ENCODE results near the gene NOTCH4.
A peak's percentile ranks its signal among the peaks of the same experiment; 100 is the strongest.

Gene NOTCH4

DNA sequence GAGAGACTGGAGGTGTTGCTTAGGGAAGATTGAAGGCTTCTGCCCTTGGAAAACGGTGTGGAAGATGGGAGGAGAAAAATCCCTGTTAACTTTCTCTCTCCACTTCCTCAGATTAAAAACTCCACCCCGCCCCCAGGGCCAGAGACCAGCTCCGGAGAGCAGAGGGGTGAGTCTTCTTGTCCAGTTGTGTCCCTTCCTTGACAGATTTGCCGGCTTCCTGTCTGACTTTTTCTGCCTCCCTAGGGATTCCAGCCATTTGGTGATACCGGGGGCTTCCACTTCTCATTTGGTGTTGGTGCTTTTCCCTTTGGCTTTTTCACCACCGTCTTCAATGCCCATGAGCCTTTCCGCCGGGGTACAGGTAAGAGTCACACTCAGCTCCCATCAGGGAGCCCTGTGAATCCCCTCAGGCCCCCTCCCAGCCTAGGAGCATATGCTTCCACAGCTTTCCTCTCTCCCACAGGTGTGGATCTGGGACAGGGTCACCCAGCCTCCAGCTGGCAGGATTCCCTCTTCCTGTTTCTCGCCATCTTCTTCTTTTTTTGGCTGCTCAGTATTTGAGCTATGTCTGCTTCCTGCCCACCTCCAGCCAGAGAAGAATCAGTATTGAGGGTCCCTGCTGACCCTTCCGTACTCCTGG lies 44.0 kb downstream of the NOTCH4 start:
- no peak for DNase-seq

DNA sequence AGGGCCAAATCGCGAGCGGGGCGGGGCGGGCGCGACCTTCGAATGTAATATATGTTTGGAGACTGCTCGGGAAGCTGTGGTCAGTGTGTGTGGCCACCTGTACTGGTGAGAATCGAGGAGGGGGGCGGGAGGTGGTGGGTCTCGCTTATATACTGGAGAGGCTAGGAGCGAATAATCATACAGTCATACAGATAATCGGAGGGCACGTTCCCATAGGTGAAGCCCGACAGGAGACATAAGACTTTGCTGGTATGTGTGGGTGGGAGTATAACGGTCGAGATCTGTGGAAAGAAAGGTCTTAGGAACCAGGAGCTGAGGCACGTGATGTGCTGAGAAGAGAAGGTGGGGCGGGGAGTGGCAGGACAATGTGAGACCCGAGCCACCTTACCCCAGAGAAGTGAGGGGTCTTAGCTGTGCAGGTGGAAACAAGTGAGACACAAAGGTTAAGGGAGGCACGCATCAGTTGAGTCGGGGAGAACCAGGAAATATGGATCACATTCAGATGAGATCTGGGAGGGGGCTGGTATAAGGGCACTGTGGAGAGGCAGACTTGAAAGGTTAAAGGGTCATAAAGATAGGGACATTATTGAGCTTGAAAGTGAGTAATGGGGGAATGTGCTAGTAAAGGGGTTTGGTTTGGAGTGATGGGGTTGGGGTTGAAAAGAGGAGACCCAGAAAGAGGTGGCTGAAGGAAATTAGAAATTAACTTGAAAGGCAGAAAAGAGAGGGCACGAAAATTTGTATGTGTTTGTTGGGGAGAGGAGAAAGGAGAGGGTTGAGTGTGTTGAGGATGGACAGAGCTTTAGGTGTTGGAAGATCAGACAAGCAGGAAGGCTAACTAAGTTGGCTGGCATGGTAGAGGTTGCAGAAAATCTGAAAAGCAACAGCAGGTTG lies 45.1 kb downstream of the NOTCH4 start:
- DNase-seq, result no peak

DNA sequence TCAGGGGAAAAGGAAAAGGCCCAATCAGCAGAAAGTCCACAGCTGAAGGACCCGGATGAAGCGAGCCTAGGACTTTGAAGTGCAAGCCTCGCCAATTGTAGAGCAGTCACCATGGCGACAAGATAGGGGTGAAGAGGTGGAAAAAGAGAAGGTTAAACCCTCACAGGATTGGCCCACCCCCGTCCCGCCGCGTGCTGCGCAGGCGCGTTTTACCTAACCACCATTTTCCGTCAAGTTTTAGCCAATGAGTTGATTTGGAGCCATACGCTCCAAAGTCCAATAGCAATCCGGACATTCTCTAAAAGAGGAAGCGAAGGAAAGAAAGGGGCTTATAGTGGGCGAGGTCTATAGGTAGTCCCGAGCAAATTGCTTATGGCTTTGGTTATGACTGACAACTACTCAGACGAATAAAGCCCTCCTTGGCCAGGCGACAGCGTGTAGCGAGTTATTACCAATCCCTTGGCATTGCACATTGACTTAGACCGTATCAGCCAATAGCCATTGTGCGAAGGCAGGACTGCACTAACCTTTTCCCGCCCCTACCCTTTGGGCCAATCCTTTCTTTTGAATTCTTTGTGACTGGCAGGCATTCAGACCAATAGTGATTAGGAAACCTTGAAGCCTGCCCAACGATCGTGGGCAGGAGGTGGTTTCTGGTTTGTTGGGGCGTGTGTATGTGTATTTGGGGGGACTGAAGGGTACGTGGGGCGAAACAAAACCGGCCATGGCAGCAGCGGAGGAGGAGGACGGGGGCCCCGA lies 45.9 kb downstream of the NOTCH4 start, which contains the start of gene RNF5:
Gene RNF5 (plus strand): TSS at position 618 of the 759 bp plus-strand sequence. CDS start 107 bp downstream, at position 725.
- peak; percentile 100 for DNase-seq

DNA sequence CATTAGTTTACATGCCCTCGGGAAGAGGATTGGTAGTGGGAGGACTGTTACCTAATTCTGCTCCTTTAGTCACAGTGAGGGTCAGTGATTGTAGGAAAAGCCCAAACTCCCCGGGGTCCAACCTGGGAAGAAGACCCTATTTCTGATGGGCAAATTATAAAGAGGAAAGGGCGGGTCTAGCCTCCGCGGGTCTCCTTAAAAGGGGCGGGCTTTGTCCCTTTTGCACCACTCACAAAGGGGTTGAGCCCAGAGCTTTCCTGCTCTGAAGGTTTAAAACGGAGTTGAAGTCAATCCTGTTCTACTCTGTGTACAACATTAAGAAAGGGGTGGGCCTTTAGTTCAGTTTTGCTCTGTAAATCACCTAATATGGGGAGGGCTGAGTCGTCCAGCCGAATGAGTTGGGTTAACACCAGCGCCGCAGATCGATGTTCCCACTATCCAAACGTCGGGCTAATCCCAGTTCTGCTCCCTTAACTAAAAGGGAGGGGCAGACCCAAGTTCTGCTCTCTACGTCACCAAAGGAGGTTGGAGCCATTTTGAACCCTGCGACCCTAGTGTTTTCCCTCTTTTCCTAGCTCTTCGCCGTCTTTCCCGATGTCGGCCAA lies 46.6 kb downstream of the NOTCH4 start:
- DNase-seq, result peak; percentile 54

DNA sequence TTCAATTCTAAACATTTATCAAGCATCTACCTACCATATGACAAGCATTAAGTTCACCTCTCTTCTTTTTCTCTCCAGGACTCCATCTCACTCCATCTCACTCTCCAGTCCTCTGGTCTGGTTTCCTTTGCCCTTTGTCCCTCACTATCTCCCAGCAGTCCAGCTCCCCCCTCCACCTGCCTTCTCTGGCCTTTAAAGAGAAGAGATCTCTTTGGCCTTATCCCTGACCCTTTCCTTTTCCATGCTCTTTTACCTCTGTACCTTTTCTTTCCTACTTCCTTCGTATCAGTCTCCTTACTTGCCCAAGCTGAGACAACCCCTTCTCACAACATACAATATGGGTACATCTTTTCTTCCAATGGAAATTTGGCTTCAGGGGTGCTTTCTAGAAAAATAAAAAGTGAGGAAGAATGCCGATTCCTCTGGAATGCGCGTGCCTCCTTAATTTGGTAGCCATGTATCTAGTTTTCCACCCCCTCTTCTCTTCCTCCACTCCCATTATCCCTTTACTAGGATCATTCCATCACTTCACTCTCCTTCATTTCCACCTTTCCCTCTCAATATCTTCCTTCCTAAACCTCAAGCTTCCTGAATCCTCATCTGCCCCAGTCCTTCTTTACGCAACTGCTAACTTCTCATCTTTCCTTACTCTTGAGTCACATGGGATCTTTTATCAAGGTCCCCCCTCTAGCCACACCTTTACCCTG lies 47.2 kb downstream of the NOTCH4 start:
- no peak for DNase-seq

DNA sequence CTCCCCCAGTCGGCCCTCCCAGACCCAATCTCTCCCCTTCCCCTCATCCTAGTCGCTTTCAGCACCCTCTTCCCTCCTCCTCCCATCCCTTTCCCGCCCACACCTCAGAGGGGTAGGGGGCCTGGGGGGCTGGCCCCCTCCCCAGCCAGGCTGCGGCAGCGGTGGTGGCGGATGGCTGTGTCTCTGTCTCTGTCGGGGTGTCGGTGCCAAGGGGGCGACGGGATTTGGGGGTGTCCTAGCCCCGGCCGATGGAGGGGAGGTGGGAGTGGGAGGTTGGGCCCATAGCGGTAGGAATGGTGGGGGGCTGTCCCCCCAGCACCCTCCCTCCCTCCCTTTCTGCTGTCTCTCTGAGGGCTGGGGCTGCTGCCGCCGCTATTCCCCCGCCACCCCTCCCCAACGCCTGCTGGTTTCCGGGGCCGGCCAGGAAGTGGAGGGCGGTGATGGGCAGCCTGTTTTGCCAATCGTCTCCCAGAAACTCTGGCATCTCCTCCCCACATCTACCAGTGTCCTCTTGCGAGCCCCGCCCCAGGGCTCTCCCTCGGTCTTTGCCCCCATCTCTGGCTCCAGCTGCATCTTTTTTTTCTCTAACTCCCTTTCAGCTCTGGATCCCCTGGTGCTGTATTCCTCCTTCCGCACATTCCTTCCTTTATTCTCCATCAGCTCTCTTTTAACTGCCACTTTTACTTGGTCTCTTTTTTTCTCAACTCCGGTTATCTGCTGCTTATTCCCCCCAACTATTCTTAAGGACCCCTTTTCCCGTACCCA lies 48.0 kb downstream of the NOTCH4 start, which contains the start of gene AGPAT1:
Gene AGPAT1 (minus strand): TSS at position 374 of the 765 bp plus-strand sequence. CDS start 4,588 bp downstream, outside the sequence.
- peak; percentile 90 for DNase-seq

DNA sequence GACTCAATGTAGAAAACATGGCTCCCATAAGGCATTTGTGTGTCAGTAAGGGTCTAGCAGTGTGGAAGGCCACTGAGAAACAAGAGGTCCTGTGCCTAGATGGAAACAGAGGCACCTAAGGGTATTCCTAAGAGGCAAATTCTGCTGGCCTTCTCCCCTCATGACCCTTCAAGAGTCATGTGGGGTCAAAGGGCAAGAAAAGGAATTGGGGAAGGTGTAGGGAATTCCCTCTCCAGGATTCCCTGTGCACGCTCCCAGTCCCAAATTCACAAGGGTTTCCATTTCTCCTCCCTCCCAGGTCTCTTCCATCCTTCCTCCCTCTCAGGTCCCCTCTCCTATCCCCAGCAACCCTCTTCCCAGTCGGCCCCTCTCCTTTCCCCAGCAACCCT lies 48.6 kb downstream of the NOTCH4 start:
- DNase-seq, result no peak

DNA sequence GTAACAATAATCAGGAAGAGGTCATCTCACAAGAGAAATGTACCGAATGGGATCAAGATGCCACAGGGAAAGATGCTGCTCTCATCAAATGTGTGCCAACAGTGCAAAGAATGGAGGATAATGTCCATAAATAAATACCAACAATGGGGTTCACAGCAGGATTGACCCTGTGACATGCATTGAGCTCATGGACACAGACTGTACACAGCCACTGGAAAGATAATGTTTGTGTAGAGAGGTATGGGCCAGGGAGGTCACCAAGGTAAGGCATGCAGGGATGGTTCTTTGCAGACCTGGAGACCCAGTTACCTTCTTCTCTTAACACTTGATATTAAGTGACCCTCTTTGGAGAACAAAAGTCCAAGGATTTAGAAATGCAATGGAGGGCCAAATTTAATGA lies 49.5 kb downstream of the NOTCH4 start:
- DNase-seq, result no peak

DNA sequence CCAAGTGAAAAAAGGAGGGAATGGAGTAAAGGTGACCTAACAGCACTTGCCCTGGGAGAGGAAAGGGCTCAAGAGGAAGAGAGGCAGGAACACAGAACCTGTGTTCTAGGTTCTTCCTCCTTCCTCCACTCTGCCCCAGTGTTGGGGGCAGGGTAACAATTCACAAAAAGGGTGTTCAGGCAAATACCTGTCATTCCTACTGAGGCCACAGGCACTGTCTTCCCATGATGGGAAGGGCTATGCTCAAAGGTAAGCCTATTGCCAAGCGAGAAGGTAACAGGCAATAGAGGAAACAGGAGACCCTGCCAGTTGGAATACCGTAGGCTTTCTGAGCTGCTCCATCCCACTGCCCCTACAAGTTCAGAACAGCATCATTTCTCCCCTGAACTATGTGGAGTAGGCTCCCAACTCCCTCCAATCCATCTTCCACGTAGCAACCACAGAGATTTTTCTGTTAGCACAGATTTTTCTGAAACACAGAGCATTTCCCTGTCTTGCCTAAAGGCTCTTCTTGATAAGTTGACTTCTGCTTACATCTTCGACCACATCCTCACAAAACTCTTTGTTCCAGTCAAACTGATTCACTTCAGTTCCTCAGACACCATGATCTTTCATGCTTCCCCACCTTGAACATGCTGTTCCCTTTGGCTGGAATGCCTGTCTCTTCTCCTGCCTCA lies 50.7 kb downstream of the NOTCH4 start:
- no peak for DNase-seq

DNA sequence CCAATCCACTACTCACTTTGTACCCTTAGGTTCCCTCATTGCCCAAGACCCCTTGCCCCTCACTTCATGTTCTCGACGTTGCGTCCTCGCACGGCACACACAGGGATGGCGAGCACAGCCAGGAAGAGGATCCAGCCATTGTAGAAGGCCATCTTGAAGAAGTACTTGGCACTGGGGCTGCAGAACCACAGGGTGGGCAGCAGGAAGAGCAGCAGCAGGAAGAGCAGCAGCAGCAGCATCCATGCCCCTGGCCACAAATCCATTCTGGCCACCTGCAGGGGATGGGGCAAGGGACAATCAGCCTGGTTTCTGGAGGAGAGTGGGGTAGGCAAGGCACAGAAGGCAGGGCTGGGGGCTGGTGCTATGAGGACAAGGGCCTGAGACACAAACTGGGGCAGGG lies 52.6 kb downstream of the NOTCH4 start:
- no peak for DNase-seq

DNA sequence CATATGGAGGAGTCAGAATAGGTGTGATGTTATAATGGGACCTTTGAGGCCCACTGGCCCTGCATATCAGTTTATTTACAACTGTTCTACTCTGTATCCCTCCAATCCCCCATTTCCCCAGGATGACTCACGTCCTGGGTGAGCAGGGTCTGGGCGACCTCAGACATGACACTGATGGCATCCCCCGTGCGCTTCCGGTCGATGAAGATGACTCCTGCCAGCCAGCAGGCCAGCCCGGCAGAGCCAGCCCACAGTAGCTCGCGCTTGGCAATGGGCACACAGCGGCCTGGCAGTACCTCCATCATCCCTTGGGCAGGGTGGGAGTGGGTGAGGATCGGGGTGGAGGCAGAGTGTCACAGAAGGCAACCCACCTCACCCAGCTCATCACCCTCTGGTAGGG lies 53.6 kb downstream of the NOTCH4 start:
- DNase-seq, result no peak

DNA sequence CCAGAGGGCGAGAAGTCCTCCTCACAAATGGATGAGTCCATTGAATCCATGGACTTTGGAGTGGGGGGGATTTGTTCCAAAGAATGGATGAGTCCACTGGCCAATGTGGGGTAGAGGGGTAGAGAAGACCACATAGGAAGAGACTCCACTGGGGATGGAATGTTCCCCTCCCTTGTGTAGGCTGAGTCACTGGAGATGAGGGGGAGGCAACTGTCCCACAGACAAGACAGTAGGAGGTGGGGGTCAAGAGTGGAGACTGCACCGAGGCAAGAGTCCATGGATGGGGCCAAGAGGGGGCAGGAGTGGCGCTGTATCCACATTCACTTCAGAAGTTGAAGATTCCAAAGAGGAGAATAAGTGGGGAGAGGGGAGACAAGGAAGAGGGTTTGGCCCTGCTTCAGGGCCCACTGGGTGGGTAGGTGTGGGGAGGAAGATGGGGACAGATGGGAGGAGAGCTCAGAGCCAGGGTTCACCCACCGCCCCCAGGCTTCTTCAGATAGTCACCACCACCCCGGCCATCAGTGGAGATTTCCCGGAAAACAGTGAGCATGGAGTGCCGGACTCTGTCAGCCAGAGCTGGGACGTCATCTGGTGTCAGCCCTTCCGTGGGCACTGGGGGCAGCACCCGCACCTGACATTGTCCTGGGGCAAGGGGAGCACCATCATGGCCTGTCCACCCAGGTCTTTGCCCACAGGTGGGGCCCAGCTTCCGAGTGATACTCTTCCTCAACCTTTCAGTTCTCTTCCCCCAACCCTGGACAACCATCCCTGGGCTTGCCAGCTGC lies 54.9 kb downstream of the NOTCH4 start:
- no peak for DNase-seq

DNA sequence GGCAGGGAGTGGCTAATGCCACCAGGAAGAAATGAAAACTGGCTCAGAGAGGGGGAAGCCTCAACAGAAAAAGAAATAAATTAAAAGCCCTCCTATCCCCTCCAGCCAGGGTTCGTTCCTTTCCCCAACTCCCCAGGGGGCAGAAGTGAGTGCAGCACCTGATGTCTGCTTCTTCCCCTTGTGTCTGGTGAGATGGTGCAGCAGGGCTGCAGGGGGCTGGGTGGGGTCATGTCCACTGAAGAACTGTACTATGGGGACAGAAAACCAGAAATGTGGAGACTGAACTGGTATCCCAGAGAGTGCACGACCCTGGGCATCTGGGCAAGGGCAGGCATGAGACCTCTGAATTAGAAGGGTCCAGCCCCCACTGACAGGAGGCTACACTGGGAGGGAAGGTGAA lies 55.5 kb downstream of the NOTCH4 start:
- no peak for DNase-seq

DNA sequence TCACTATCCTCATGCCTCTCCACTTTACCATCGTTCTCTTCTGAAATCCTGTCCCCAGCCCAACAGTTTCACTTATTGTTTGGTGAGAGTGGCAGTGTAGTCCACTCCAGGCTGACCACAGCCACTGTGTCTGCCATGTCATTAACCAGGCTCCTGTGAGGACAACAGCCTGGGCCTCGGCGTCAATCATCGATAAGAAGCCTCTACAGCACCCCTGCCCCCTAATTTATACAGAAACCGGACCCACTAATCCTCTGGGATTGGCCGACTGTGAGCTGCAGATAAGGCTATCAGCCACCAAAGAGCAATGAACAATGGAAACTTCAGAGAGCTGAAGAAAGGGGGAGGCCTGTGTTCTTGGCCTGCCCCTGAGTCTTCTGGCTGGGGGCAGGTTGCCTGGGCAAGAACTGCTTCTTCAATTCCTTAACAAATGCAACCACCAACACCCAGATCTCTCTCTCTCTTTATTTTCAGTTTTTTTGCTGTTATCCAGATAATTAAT lies 56.1 kb downstream of the NOTCH4 start:
- no peak for DNase-seq

DNA sequence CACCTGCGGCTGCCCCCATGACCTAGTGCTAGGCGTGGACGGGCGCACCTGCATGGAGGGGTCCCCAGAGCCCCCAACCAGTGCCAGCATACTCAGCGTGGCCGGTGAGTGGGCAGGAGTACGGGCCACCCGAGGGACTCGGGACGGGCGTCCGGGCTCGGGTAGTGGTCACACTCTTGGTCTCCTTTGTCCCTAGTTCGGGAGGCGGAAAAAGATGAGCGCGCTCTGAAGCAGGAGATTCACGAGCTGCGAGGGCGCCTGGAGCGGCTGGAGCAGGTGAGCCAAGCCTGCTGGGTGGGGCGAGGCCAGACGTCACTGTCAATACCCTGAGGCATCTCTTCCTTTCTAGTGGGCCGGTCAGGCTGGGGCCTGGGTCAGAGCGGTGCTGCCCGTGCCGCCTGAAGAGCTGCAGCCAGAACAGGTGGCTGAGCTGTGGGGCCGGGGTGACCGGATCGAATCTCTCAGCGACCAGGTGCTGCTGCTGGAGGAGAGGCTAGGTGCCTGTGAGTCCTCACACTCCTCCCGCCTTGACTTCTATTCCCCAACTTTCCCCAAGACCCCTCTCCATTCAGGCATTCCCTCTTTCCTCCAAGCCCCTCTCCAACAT lies 56.6 kb downstream of the NOTCH4 start:
- no peak for DNase-seq

DNA sequence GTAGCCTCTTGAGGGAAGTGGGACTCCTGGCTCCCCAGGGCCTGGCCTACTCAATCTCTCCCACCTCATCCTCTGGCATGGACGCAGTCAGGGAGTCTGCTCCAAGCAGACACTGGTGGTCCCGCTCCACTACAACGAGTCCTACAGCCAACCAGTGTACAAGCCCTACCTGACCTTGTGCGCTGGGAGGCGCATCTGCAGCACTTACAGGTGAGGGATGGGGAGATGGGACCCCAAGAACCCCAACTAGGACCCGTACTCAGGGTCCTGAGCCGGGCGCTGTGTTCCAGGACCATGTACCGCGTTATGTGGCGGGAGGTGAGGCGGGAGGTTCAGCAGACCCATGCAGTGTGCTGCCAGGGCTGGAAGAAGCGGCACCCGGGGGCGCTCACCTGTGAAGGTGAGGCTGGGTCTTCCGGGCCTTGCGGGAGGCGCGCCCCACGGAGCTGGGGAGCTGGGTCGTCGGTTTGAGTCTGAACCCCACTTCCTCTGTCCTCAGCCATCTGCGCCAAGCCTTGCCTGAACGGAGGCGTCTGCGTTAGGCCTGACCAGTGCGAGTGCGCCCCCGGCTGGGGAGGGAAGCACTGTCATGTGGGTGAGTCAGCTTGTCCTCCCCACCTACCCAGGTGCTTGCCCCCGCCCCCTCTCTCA lies 57.3 kb downstream of the NOTCH4 start:
- DNase-seq, result no peak

DNA sequence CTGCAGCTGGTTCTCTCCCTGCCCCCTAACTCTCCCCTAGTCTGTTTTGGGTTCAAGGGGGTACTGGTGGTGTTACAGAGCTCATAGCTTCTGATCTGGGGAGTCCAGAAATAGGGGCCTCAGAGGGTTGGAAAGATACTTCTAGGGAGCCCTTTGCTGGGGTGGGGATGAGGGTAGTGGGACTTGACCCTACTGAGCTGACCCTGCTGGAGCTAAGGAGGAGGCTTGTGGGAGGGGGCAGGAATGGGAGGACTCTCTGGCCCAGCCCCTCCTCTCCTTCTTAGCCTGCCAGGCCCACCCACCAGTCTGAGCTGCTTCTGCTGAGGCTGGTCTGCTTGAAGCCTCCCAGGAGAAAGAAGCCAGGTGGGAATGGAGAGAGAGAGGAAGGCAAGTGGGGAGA lies 59.6 kb downstream of the NOTCH4 start, which contains the start of gene EGFL8:
Gene EGFL8 (plus strand): TSS at position 301 of the 400 bp plus-strand sequence. CDS start 1,571 bp downstream, outside the sequence.
- DNase-seq, result no peak

DNA sequence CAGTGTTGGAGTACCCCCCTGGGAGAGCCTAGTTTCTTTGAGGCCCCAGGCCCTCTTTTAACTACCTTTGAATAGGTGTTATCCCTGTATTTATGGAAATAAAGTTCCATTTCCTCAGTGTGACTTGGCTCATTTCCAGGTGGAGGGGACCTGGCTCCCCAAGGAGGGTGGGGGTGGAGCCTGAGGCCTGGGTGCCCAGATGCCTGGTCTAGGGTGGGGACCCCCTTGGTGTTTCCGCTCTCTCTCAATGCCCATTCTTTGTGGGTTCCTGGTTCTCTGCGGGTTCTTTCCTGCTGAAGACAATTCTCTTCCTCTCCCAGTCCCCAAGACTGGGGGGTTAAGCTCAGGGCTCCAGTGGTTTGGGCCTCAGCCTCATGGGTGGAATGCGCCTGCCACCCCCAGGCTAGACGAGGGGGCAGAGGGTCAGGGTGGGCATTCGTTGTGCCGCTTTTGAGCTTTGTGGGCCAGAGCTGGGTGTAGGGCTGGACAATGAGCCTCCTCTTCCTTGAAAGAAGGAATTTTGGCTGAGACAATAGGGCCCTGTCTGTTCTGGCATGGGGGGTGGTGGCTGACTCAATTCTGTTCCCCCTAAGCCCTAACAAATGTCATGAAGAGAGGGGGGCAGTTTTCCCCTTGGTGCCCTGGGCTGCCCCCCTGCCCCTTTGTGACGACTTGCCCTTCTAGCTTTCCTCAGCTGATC lies 60.2 kb downstream of the NOTCH4 start:
- no peak for DNase-seq
